LNCAP (cell line): ENCODE measurements around the gene WDR33.

ENCODE experiments used
- CTCF ChIP-seq: fragments of 450-650 bp; IDR thresholded peaks from 2 replicates; pipeline ENCODE4 v1.5.1; 2017; ENCODE audit warnings: mild to moderate bottlenecking

Gene WDR33

GRCh38 chr2:127844973-127845372 is 34.0 kb upstream of the WDR33 start:
- no peak for TF ChIP-seq CTCF

GRCh38 chr2:127843677-127844076 is 32.7 kb upstream of the WDR33 start:
- no peak for TF ChIP-seq CTCF

GRCh38 chr2:127841466-127842178 is 30.7 kb upstream of the WDR33 start:
- no peak for TF ChIP-seq CTCF

GRCh38 chr2:127840893-127841292 is 29.9 kb upstream of the WDR33 start:
- TF ChIP-seq CTCF: no peak

- no peak for TF ChIP-seq CTCF
Observed at GRCh38 chr2:127834951-127835350, 24.0 kb upstream of the WDR33 start.

- TF ChIP-seq CTCF: no peak
Observed at GRCh38 chr2:127829845-127830246, 18.9 kb upstream of the WDR33 start.

- TF ChIP-seq CTCF: no peak
Observed at GRCh38 chr2:127826047-127826446, 15.1 kb upstream of the WDR33 start.
